Measurements from ENCODE around the gene TNFAIP2. TPM values are rescaled to one million over a fixed set of nuclear protein-coding genes. Genes with fewer than 3 reads are reported as not detected.

TNFAIP2 gene
- total and polyA plus RNA-seq, 2 experiments from 2014 or later, result 9.9 to 14.1 TPM

GRCh38 chr14:103109535-103110441 is 13.5 kb upstream of the TNFAIP2 start:
- Mint-ChIP-seq H3K4me3 (peak overlapping the region; percentile 60; the same call in 2 of the 3 replicates), H3K27me3 (ENCODE audit: insufficient read depth, low read depth, poor library complexity) (peaks cover 48% of the 10 kb centered on the region), H3K27ac (no peak overlapping the region), H3K9me3 (no peaks in the 10 kb centered on the region; the same call in 2 of the 3 replicates), H3K4me1 (peaks cover 36% of the 10 kb centered on the region), H3K36me3 (ENCODE audit: low read depth) (no peaks in the 10 kb centered on the region; the same call in 2 of the 3 replicates)
- H3K4me3 ChIP-seq, result peak overlapping the region; percentile 56
- TF ChIP-seq POLR2AphosphoS5 (IDR thresholded peaks at IDR 0.05; ENCODE audit: low read depth), result no peak
- TF ChIP-seq, protein P1, sequence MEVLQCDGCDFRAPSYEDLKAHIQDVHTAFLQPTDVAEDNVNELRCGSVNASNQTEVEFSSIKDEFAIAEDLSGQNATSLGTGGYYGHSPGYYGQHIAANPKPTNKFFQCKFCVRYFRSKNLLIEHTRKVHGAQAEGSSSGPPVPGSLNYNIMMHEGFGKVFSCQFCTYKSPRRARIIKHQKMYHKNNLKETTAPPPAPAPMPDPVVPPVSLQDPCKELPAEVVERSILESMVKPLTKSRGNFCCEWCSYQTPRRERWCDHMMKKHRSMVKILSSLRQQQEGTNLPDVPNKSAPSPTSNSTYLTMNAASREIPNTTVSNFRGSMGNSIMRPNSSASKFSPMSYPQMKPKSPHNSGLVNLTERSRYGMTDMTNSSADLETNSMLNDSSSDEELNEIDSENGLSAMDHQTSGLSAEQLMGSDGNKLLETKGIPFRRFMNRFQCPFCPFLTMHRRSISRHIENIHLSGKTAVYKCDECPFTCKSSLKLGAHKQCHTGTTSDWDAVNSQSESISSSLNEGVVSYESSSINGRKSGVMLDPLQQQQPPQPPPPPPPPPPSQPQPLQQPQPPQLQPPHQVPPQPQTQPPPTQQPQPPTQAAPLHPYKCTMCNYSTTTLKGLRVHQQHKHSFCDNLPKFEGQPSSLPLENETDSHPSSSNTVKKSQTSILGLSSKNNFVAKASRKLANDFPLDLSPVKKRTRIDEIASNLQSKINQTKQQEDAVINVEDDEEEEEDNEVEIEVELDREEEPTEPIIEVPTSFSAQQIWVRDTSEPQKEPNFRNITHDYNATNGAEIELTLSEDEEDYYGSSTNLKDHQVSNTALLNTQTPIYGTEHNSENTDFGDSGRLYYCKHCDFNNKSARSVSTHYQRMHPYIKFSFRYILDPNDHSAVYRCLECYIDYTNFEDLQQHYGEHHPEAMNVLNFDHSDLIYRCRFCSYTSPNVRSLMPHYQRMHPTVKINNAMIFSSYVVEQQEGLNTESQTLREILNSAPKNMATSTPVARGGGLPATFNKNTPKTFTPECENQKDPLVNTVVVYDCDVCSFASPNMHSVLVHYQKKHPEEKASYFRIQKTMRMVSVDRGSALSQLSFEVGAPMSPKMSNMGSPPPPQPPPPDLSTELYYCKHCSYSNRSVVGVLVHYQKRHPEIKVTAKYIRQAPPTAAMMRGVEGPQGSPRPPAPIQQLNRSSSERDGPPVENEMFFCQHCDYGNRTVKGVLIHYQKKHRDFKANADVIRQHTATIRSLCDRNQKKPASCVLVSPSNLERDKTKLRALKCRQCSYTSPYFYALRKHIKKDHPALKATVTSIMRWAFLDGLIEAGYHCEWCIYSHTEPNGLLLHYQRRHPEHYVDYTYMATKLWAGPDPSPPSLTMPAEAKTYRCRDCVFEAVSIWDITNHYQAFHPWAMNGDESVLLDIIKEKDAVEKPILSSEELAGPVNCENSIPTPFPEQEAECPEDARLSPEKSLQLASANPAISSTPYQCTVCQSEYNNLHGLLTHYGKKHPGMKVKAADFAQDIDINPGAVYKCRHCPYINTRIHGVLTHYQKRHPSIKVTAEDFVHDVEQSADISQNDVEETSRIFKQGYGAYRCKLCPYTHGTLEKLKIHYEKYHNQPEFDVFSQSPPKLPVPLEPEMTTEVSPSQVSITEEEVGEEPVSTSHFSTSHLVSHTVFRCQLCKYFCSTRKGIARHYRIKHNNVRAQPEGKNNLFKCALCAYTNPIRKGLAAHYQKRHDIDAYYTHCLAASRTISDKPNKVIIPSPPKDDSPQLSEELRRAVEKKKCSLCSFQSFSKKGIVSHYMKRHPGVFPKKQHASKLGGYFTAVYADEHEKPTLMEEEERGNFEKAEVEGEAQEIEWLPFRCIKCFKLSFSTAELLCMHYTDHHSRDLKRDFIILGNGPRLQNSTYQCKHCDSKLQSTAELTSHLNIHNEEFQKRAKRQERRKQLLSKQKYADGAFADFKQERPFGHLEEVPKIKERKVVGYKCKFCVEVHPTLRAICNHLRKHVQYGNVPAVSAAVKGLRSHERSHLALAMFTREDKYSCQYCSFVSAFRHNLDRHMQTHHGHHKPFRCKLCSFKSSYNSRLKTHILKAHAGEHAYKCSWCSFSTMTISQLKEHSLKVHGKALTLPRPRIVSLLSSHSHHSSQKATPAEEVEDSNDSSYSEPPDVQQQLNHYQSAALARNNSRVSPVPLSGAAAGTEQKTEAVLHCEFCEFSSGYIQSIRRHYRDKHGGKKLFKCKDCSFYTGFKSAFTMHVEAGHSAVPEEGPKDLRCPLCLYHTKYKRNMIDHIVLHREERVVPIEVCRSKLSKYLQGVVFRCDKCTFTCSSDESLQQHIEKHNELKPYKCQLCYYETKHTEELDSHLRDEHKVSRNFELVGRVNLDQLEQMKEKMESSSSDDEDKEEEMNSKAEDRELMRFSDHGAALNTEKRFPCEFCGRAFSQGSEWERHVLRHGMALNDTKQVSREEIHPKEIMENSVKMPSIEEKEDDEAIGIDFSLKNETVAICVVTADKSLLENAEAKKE (CRISPR knock-in tag; IDR thresholded peaks at IDR 0.05), result no peak
- TF ChIP-seq NANOG (IDR thresholded peaks at IDR 0.05; ENCODE audit: borderline replicate concordance), result no peak
- TF ChIP-seq ZNF331 (CRISPR knock-in tag; IDR thresholded peaks at IDR 0.05; ENCODE audit: low read depth), result no peak
- TF ChIP-seq, protein P2, sequence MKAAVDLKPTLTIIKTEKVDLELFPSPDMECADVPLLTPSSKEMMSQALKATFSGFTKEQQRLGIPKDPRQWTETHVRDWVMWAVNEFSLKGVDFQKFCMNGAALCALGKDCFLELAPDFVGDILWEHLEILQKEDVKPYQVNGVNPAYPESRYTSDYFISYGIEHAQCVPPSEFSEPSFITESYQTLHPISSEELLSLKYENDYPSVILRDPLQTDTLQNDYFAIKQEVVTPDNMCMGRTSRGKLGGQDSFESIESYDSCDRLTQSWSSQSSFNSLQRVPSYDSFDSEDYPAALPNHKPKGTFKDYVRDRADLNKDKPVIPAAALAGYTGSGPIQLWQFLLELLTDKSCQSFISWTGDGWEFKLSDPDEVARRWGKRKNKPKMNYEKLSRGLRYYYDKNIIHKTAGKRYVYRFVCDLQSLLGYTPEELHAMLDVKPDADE (IDR thresholded peaks at IDR 0.05), result no peak
- no peak for TF ChIP-seq EZH2phosphoT487 (IDR thresholded peaks at IDR 0.05; ENCODE audit: unreplicated experiment)
- TF ChIP-seq JUNB (IDR thresholded peaks at IDR 0.05; ENCODE audit: unreplicated experiment), result no peak
- TF ChIP-seq, protein P3, sequence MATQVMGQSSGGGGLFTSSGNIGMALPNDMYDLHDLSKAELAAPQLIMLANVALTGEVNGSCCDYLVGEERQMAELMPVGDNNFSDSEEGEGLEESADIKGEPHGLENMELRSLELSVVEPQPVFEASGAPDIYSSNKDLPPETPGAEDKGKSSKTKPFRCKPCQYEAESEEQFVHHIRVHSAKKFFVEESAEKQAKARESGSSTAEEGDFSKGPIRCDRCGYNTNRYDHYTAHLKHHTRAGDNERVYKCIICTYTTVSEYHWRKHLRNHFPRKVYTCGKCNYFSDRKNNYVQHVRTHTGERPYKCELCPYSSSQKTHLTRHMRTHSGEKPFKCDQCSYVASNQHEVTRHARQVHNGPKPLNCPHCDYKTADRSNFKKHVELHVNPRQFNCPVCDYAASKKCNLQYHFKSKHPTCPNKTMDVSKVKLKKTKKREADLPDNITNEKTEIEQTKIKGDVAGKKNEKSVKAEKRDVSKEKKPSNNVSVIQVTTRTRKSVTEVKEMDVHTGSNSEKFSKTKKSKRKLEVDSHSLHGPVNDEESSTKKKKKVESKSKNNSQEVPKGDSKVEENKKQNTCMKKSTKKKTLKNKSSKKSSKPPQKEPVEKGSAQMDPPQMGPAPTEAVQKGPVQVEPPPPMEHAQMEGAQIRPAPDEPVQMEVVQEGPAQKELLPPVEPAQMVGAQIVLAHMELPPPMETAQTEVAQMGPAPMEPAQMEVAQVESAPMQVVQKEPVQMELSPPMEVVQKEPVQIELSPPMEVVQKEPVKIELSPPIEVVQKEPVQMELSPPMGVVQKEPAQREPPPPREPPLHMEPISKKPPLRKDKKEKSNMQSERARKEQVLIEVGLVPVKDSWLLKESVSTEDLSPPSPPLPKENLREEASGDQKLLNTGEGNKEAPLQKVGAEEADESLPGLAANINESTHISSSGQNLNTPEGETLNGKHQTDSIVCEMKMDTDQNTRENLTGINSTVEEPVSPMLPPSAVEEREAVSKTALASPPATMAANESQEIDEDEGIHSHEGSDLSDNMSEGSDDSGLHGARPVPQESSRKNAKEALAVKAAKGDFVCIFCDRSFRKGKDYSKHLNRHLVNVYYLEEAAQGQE (IDR thresholded peaks at IDR 0.05; ENCODE audit: unreplicated experiment), result no peak
- no peak for TF ChIP-seq EZH2 (IDR thresholded peaks at IDR 0.05; ENCODE audit: low read depth, unreplicated experiment)
- no peaks in the 10 kb centered on the region for H3K9me2 ChIP-seq (ENCODE audit: insufficient read depth)
- H3K27ac ChIP-seq (ENCODE audit: low read depth), result no peak overlapping the region
- no peaks in the 10 kb centered on the region for H4K20me1 ChIP-seq (replicated peaks; ENCODE audit: insufficient read depth)
- DNase-seq (ENCODE audit: low spot score) (peak; percentile 78), ATAC-seq (peak; percentile 41)
- H2AFZ ChIP-seq, result peak overlapping the region; percentile 92
- H3K4me1 ChIP-seq (ENCODE audit: insufficient read depth), result peaks cover 21% of the 10 kb centered on the region
- peak overlapping the region; percentile 88 for H3K4me2 ChIP-seq
- H3F3A ChIP-seq (replicated peaks; ENCODE audit: low read depth), result no peaks in the 10 kb centered on the region
- peaks cover 32% of the 10 kb centered on the region for H3K27me3 ChIP-seq (ENCODE audit: insufficient read depth)
- H3K79me2 ChIP-seq (replicated peaks; ENCODE audit: insufficient read depth), result no peaks in the 10 kb centered on the region
- no peaks in the 10 kb centered on the region for H3K36me3 ChIP-seq (ENCODE audit: insufficient read depth)

Data from GM23338 (cell line).